ENCODE results near the gene TMEM185A.

TMEM185A gene

GRCh38 chrX:149652232-149652981, 20.8 kb upstream of the TMEM185A start:
- no peak for TF ChIP-seq CTCF (conservative IDR thresholded peaks at IDR 0.05; ENCODE audit: low read depth, low read length)

DNA sequence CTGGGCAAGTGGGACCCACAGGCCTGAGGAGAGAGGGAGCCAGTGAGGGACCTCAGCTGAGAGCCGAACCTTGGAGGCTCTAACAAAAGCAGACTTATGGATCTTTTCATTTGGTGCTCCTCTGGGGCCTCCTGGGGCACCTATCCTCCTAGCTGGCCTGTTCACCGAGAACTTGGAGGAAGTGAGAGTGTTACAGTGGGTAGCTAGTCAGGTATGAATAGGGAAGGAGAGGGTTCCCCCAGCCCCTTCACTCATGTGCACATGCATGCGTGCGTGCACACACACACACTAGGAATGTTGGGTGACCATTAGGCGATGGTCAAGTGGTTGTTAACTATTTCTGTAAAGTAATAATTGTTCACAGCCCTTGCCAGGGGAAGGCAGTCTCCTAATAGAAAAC, 18.6 kb upstream of the TMEM185A start:
- H2AFZ ChIP-seq (ENCODE audit: low read depth), result no peak overlapping the region
- H3K36me3 ChIP-seq (ENCODE audit: insufficient read depth), result no peaks in the 10 kb centered on the region
- H3K79me2 ChIP-seq (ENCODE audit: insufficient read depth, low read depth), result no peaks in the 10 kb centered on the region
- H3K4me1 ChIP-seq (ENCODE audit: low read depth, poor library complexity, severe bottlenecking), result no peaks in the 10 kb centered on the region
- TF ChIP-seq CTCF (conservative IDR thresholded peaks at IDR 0.05; ENCODE audit: low read depth, low read length), result no peak
- H3K27ac ChIP-seq, result no peak overlapping the region
- no peak overlapping the region for H3K9ac ChIP-seq
- H3K27me3 ChIP-seq (ENCODE audit: insufficient read depth, low read depth), result no peaks in the 10 kb centered on the region
- H3K4me2 ChIP-seq, result no peak overlapping the region
- H3K4me3 ChIP-seq (IDR thresholded peaks at IDR 0.05; ENCODE audit: insufficient read depth, low read depth, low read length), result no peak overlapping the region
- no peaks in the 10 kb centered on the region for H4K20me1 ChIP-seq (ENCODE audit: insufficient read depth)

More at GRCh38 chrX:149652232-149652981, 20.8 kb upstream of the TMEM185A start:
- no peaks in the 10 kb centered on the region for H4K20me1 ChIP-seq (ENCODE audit: insufficient read depth)
- no peaks in the 10 kb centered on the region for H3K4me1 ChIP-seq (ENCODE audit: low read depth, poor library complexity, severe bottlenecking)
- no peak overlapping the region for H3K4me3 ChIP-seq (IDR thresholded peaks at IDR 0.05; ENCODE audit: insufficient read depth, low read depth, low read length)
- no peak overlapping the region for H2AFZ ChIP-seq (ENCODE audit: low read depth)
- no peak overlapping the region for H3K27ac ChIP-seq
- no peak overlapping the region for H3K4me2 ChIP-seq
- H3K9ac ChIP-seq, result no peak overlapping the region
- H3K79me2 ChIP-seq (ENCODE audit: insufficient read depth, low read depth), result no peaks in the 10 kb centered on the region
- H3K27me3 ChIP-seq (ENCODE audit: insufficient read depth, low read depth), result no peaks in the 10 kb centered on the region
- no peaks in the 10 kb centered on the region for H3K36me3 ChIP-seq (ENCODE audit: insufficient read depth)

DNA sequence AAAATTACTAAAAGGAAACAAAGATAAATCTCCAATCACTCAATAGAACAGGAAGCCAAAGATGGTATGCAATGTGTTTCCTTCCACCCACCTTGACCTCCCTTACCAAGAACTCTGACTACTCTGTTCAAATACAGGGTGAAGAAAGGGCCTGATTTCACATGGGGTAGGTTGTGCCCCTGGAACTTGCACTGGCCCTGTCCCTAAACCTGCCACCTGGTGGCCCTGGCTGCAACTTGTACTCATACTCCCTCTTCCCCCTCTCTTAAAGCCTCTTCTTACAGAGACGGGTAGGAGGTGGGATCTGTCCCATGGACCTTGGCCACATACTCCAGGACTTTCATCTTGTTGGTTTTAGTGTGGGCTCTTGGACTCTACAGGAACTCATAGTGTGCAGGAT, 17.3 kb upstream of the TMEM185A start:
- Histone ChIP-seq H3K36me3 (ENCODE audit: insufficient read depth) (no peaks in the 10 kb centered on the region), H3K27me3 (ENCODE audit: insufficient read depth, low read depth) (no peaks in the 10 kb centered on the region), H3K9ac (no peak overlapping the region), H3K4me3 (IDR thresholded peaks at IDR 0.05; ENCODE audit: insufficient read depth, low read depth, low read length) (no peak overlapping the region), H3K4me1 (ENCODE audit: low read depth, poor library complexity, severe bottlenecking) (no peaks in the 10 kb centered on the region), H3K4me2 (no peak overlapping the region), H3K79me2 (ENCODE audit: insufficient read depth, low read depth) (no peaks in the 10 kb centered on the region), H4K20me1 (ENCODE audit: insufficient read depth) (no peaks in the 10 kb centered on the region), H3K27ac (no peak overlapping the region), H2AFZ (ENCODE audit: low read depth) (no peak overlapping the region)
- no peak for TF ChIP-seq CTCF (conservative IDR thresholded peaks at IDR 0.05; ENCODE audit: low read depth, low read length)

- H2AFZ ChIP-seq (ENCODE audit: low read depth), result no peak overlapping the region
- H3K9ac ChIP-seq, result no peak overlapping the region
- H3K4me2 ChIP-seq, result no peak overlapping the region
- H3K36me3 ChIP-seq (ENCODE audit: insufficient read depth), result no peaks in the 10 kb centered on the region
- no peak for TF ChIP-seq CTCF (conservative IDR thresholded peaks at IDR 0.05; ENCODE audit: low read depth, low read length)
- no peaks in the 10 kb centered on the region for H3K79me2 ChIP-seq (ENCODE audit: insufficient read depth, low read depth)
- no peak overlapping the region for H3K4me3 ChIP-seq (IDR thresholded peaks at IDR 0.05; ENCODE audit: insufficient read depth, low read depth, low read length)
- H4K20me1 ChIP-seq (ENCODE audit: insufficient read depth), result no peaks in the 10 kb centered on the region
- H3K27me3 ChIP-seq (ENCODE audit: insufficient read depth, low read depth), result no peaks in the 10 kb centered on the region
- no peaks in the 10 kb centered on the region for H3K4me1 ChIP-seq (ENCODE audit: low read depth, poor library complexity, severe bottlenecking)
- H3K27ac ChIP-seq, result no peak overlapping the region
Observed at GRCh38 chrX:149647505-149647904, 15.9 kb upstream of the TMEM185A start.
